ENCODE results near the gene VSIG10.

VSIG10 gene

DNA sequence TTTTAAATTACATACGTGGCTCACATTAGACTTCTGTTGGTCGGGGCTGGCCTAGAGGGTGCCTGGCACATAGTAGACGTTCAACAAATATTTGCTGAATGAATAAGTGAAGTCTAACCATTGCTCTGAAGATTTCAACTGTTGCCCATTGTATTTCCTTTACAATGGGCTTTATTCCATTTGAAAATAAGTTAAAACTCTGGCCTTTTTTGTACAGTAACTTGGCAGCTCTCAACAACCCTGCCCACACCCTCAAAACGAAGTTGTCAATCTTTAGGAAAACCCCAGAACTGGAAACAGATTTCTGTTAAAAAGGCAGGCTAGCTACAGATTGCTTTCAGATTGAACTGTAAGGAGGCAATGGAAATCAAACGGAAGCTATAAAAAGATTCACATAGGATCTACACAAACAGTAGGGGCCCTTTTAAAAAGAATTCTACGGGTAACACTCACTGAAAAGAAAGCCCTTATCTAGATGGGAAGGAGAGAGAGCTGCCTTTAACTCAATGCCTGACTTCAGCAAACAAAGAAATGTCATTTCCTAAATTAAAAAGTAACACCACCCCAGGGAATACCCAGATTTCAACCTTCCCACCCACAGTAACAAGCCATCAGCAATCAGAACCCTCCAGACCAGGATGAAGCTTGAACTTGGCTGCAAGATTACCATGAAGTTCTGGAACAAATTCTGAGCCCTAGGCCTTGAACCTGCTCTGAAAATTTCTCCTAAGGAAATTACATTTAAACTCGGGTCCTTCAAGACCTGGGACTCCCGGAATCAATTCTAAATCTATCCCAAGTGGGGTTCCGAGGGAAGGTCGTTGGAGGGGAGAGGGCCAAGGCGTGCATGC is 44.2 kb downstream of the VSIG10 start:
- DNase-seq, result no peak

DNA sequence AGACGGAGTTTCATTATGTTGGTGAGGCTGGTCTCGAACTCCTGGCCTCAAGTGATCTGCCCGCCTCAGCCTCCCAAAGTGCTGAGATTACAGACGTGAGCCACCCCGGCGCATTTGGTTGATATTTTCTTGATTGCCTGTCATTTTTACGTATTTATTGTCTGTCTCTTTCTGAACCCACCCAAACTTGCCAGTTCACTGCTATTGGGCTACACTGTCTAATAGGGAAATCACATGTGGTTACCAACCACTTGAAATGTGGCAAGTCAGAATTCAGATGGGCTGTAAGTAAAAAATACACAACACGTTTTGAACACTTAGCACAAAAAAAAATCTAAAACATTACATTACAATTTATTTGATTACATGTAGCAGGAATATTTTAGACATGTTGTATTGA is 44.9 kb downstream of the VSIG10 start:
- DNase-seq, result no peak

- no peak for DNase-seq
Measured at GRCh38 chr12:118058227-118058626, 45.6 kb downstream of the VSIG10 start.

DNA sequence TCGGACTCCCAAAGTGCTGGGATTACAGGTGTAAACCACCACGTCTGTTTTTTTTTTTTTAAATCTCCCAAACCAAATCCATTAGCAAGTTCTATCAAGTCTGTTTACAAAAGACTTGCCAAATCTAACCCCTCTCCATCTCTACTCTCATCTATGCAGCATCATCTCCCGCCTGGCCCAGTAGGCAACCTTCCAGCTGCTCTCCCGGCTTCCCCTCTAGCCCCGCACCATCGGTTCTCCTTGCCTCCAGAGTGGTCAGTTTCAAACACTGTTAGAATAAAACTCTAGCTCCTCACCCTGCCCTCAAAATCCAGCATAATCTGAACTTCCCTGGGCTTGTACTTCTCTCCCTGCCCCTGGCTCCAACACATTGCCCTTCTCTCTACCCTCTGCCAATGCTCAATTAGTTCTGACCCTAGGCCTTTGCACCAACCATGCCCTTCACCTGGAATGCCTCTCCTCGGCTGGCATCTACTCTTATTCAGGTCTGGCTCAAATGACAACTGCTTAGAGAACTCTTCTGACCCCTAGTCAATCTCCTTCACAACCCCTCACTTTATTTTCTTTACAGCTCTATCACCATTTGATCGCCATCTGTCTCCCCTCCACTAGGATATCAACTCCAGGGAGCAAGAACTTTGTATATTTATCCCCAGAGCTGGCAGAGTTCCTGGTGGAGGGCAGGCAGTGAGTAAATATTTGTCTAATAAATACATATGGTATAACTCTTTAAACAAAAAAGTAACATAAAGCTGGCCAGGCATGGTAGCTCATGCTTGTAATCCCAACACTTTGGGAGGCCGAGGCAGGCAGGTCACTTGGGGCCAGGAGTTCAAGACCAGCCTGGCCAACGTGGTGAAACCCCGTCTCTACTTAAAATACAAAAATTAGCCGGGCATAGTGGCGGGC is 47.7 kb downstream of the VSIG10 start:
- DNase-seq, result no peak

DNA sequence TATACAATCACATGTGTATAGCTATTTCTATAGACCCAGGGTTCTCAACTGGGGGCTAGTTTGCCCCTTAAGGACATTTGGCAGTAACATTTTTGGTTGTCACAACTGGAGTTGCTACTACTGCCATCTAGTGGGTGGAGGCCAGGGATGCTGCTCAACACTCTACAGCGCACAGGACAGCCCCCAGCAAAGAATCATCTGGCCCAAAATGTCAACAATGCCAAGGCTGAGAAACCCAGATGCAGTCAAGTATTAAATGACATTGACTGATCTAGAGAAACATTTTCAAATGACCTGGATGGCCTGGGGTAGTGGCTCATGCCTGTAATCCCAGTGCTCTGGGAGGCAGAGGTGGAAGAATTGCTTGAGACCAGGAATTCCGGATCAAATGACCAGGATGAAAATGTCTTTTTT is 48.7 kb downstream of the VSIG10 start:
- peak; percentile 6 for DNase-seq

GRCh38 chr12:118053071-118053985 is 50.5 kb downstream of the VSIG10 start:
- no peak for DNase-seq

GRCh38 chr12:118052324-118053070 is 51.3 kb downstream of the VSIG10 start:
- no peak for DNase-seq

- DNase-seq, result no peak
Measured at GRCh38 chr12:118050972-118051910, 52.6 kb downstream of the VSIG10 start.

DNA sequence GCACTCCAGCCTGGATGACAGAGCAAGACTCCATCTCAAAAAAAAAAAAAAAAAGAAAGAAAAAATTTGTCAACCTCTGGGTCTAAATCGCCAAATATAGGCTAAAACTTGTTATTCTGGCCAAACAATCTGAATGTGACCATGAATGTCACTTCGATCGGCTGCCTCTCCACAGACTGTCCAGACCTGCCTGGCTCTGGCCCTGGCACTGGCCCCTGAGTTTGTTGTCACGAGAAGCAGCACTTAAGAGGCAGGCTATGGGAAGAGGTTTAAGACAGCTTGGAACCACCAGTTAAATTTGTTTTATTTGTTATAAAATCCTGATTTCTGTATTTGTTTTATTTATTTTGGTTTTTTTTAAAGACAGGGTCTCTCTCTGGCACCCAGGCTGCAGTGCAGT is 57.4 kb downstream of the VSIG10 start:
- no peak for DNase-seq

DNA sequence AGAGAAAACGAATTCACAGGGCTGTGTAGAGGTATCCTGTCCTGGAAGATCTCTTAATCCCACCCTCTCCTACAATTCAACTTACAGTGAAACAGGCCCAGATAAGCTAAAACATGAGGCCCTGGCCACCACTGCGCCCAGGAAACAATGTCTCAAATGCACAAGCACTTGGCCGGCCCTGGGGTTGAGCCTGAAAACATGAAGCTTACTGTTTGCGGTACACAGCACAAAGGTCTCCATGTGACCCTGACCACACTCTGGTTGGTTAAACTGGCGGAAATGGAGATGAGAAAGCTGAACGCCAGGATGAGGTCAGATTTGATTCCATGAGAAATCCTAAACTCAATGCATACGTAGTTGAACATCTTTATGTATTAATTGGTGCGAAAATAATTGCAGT is 59.2 kb downstream of the VSIG10 start:
- no peak for DNase-seq

GRCh38 chr12:118044075-118044474 is 59.7 kb downstream of the VSIG10 start:
- no peak for DNase-seq

- no peak for DNase-seq
Measured at GRCh38 chr12:118042091-118042490, 61.7 kb downstream of the VSIG10 start.

DNA sequence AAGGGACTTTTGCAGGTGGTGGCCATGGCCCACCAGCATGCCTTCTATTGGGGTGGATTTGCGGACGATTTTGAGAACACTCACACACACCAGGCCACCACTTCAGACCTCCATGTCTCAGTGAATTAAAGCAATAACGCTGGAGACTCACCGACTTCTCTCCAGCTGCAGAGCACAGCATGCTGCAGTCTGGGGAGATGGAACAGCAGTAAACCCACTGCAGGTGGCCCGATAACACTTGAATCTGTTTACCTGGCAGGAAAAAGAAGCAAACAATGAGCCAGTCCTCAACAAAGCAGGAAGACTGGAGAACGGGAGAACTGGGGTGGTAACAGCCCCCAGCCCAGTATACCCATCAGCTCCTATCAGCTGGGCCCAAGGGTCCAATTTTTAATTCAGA is 65.7 kb downstream of the VSIG10 start:
- no peak for DNase-seq

DNA sequence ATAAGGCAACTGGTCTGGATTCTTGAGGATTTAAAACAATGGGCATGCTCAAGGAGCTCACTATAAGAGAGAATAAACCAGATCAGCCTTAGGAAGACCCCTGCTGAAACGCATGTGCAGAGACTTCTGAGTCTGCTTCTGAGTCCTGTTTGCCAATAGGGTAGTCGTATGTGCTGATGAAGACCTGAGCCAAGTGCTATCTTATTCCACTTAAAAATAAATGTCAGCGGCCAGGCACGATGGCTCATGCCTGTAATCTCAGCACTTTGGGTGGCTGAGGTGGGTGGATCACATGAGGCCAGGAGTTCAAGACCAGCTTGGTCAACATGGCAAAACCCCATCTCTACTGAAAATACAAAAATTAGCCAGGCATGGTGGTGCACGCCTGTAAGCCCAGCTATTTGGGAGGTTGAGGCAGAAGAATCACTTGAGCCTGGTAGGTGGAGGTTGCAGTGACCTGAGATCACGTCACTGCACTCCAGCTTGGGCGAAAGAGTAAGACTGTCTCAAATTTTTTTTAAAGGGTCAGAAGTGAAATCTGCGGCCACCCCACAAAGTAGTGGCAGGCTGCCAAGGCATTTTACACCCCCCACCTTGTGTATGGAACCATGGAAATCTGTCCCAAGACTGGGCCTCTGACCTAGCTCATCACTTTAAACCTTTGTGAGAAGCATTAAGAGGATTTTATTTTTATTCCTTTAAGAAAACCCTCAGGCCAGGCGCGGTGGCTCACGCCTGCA is 67.0 kb downstream of the VSIG10 start:
- no peak for DNase-seq

DNA sequence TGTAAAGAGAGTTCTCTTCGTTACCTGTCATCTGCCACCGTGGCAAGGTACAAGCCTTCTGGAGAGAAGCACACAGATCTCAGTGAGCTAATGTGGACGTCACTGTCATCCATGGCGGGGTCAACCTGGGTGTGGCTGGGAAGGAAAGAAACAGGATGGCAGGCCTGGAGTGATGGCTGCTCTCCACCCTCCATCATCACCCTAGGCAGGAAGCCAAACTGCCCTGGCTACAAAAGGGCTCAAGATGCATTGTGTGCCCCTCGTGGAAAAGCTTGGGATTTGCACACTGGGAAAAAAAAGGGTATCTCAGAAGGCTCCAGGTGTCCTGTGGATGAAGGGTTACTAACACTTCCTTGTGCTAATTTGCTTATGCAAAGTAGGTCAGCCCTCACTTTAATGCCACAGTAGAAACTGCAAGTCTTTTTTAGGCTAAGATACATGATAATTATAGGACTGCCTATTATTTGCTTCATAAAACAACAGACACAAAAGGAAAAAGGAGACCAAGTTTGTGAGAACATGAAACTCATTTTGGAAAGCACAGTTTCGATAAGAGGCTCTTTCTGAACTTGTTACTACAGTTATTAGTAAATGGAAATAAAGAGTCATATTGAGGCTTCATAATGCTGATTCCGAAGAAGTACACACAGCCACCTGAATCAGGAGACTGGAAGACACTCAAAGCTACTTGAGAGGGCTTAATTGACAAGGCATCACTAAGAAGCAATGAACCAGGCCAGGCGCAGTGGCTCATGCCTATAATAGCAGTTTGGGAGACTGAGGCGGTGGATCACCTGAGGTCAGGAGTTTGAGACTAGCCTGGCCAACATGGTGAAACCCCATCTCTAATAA is 68.4 kb downstream of the VSIG10 start:
- no peak for DNase-seq

DNA sequence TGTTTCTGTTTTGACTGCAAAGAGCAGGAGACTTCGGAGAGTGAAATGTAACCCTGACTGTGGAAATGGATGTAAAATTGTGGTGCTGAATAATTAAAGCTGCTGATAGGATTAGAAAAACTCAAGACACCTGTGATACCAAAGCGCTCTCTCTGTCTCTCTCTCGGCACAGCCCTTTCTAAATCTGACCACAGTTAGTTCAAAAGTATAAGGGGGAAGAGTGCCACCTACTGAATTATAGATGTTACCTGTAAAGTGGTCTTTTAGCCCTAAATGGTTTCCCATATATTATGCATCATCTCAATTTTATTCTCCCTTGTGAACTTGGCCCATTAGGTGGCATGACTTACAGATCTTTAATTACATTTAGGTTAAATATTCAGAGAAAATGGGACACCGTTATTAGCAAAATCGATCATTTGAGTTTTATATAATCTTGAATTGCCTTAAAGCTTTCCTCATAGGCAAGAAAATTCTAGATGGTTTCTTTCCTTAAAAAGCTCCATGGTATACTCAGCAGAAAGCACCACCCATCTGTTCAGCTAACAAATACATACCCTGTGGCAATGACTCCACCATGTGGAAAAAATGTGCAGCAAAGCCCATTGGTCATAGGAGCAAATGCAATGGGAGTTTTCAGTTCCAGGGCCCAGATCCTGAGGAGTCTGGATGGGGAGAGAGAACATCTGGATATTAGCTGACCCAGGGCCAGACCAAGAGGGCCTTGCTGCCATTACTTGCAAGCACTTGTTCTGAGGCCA is 69.2 kb downstream of the VSIG10 start:
- no peak for DNase-seq

- no peak for DNase-seq
Measured at GRCh38 chr12:118033902-118034301, 69.9 kb downstream of the VSIG10 start.

- no peak for DNase-seq
Measured at GRCh38 chr12:118033323-118033722, 70.5 kb downstream of the VSIG10 start.
